Activated CD4-positive, CD25-positive, alpha-beta regulatory T cell treated with anti-CD3 and anti-CD28 coated beads, Interleukin-2, amount 50 U/mL, for 16 hours (primary cell): Measurements from ENCODE around the gene MTRF1.
A peak's percentile ranks its signal among the peaks of the same experiment; 100 is the strongest.

Source experiments
- DNase-seq: peaks from one replicate; pipeline ENCODE4 v3.0.0-alpha.2; 2020; ENCODE audit warnings: low read depth, low spot score

MTRF1 gene

DNA sequence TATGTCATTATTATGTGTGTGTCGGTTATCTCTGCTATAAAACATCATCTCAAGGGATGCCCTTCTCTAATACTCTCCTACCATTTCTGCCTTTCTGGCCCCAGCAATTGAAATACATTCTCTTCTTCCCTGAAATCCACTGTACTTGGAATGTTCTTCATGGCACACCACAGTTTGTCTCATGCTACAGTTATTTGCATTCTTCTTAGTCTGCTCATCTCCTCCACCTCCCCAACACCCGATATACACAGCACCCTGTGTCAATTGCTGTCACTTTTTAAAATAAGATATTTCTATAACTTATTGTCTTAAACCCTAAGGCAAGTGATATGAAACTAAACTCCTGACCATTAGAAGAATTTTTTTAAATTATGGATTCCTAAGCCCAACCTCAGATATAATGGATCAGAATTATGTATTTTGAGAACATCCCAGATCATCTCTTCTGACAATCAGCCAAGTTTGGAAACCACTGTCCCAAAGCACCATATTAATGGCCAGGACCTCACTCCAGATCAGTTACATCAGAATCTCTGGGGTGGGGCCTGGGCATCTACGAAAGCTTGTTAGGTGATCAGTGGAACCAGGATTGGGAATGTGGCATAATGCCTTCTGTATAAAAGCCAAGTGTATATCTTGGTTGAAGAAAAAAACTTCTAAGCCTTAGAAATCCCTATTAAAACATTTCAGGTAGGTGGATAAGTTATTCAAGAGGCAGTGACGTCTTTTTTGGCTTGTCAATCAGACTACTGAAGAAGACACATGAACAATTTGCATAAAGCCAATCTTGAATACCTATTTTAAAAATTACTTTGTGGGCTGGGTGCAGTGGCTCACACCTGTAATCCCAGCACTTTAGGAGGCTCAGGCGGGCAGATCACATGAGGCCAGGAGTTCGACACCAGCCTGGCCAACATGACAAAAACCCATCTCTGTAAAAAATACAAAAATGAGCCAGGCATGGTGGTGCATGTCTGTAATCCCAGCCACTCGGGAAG is 39.0 kb downstream of the MTRF1 start:
- DNase-seq, result no peak

GRCh38 chr13:41222259-41222852 is 41.0 kb downstream of the MTRF1 start:
- peak; percentile 32 for DNase-seq

DNA sequence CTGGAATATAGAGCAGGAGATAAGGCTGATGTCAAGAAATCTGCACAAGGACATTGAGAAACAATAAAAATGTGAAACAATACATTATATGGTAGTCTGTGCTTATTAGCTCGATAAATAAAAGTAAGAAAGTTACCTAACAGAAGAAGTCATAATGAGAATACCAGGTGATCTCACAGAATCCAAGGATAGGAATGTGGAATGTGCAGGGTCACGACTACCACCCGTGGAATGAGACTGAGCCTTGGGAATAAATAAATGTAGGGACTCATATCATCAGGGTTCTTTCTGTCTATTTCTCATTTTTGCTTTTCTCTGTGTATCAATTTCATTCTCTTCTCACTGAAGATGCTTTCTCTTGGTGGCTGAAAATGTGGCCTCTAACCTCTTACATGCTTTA is 43.0 kb downstream of the MTRF1 start:
- no peak for DNase-seq

GRCh38 chr13:41216160-41216559 is 47.2 kb downstream of the MTRF1 start:
- DNase-seq, result no peak

- no peak for DNase-seq
Observed at GRCh38 chr13:41213919-41214318, 49.5 kb downstream of the MTRF1 start.

DNA sequence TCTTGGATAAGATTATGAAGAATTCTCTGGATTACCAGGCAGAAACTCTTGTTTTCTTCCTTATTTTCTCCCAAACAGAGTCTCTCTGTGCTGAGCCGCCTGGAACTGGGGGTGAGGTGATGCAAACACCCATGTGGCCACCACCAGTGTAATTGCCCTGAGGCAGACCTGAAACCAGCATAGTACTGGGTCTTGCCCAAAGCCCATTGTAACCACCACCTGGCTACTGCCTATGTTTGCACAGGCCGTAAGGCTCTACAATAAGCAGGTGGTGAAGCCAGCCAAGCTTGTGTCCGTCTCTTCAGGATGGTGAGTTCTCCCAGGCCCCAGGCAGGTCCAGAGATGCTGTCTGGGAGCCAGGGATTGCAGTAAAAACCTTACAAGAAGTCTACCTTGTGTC is 50.1 kb downstream of the MTRF1 start:
- DNase-seq, result no peak

DNA sequence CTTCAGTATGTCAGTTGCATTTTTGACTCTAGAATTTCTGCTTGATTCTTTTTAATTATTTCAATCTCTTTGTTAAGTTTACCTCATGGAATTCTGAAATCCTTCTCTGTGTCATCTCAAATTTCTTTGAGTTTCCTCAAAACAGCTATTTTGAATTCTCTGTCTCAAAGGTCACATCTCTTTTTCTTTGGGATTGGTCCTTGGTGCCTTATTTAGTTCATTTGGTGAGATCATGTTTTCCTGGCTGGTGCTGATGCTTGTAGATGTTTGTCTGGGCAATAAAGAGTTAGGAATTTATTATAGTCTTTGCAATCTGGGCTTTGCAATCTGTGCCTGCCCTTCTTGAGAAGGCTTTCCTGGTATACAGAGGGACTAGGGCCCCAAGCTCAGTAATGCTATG is 50.5 kb downstream of the MTRF1 start:
- DNase-seq, result no peak

GRCh38 chr13:41211062-41211461 is 52.3 kb downstream of the MTRF1 start:
- DNase-seq, result no peak

DNA sequence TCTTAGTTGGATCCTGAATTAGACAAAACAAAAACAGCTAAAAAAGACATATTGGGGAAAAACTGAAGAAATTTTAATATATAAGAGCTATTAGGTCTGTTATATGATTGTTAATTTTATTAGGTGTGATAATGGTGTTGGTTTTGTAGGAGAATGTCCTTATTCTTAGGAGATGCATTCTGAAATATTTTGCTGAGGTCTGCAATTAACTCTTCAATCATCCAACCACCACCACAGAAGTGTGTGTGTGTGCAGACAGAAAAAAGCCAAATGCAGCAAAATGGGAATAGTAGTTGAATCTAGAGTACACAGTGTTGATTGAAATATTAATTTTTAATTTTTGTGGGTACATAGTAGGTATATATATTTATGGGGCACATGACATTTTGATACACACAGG is 56.9 kb downstream of the MTRF1 start:
- DNase-seq, result no peak

- no peak for DNase-seq
Observed at GRCh38 chr13:41203810-41204209, 59.6 kb downstream of the MTRF1 start.

DNA sequence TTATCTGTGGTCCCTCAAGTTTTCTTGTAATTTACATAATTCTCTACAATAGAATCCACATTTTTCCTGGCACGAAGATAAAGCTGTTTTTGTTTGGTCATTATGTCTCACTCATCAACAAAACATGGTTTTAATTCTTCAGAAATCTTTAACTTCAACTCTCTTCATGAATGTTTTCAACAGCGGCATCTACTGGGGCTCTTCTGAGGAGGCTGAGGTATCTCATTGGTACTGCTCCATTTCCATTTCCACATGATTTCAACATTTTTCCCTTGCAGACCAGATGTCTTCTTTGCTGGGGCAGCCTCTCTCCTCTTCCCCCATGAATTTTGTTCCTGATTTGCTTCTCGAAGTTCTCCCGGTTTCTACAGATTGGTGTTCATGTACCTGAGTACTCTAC is 63.2 kb downstream of the MTRF1 start:
- no peak for DNase-seq

DNA sequence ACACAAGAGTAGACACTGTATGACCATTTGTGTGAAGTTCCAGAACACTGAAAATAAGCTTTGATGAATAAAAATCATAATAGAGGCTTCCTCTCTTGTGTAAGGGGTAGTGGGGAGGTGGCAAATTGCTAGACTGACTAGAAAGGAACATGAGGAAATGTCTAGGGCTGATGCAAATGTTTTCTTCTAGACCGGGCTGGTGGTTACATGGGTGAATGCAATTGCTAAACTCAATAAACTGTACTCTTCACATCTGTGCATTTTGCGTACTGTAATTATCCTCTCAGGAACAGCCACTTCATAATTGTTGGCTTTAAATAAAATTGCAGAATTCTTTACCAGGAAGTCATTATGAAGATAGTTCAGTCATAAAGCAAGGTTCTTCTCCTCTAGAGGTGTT is 63.9 kb downstream of the MTRF1 start:
- no peak for DNase-seq

- DNase-seq, result no peak
Observed at GRCh38 chr13:41199079-41199478, 64.3 kb downstream of the MTRF1 start.

DNA sequence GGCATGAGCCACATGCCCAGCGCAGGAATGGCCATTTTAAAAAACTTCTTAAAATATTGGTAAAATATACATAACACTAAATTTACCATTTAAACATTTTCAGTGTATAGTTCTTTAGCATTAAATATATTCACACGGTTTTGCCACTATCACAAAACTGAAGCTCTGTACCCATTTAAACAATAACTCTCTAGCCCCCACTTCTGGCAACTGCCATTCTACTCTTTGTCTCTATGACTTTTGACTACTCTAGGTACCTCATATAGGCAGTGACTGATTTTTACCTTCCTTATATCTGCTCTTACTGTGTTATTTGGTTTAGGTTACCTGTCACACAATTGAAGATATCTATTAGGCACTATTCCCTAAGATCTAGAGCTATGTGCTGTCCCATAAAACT is 66.8 kb downstream of the MTRF1 start:
- DNase-seq, result no peak

DNA sequence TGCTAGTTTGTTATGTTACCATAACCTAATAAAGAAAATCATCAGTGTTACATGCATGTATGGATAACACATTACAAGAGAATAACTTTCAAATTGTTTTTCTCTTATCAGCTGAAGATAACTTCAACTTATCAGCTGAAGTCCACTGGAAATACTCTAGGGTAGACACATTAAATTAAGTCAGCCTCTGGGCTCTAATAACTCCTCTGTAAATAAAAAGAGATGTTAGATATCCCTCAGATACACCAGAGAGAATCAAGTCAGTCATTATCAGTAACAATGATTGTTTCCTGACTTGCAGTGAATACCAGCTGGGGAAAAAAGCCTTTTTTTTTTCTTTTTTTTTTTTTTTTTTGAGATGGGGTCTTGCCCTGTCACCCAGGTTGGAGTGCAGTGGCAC is 67.4 kb downstream of the MTRF1 start:
- DNase-seq, result no peak

DNA sequence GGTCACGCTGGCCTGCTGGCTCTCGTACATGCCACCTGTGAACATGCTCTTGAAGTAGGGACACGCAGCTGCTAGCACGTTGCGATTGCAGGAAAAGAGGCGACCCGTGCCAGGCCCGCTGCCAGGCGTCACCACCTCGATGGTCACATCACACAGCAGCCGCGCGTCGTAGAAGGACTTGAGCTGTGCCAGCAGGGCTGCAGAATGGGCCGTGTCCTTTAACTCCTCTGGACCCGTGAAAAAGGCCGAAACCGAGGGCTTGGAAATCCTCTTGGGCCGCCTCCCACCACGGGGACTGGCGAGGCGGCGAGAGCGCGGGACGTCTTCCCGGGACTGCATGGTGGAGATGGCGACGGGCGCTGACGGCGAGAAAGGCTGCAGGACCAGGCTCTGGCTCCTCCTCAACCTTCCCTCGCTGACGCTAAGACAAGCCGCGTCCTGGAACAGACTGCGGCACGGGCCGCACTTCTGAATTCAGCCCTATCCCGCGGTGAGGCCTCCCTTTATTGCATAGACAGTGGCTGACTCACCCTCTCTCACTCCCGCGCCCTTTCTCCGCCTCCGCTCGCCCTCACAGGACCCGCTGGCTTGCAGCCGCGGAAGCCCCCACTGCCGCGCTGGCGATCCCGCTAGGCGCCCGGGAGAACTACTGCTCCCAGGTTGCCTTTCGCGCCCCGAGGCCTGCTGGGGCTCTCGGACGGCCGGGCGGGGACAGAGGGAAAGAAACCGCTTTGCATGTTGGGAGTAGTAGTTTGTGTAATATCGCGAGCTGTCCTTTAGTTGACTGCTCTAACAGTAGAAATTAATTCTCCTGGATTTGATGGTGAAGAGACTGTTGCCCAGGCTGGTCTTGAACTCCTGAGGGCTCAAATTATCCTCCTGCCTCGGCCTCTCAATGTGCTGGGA is 69.2 kb downstream of the MTRF1 start, which contains the start of gene KBTBD7:
Gene KBTBD7, minus strand, starts transcription at position 651 of the 906 bp plus-strand sequence. Its CDS starts 312 bp downstream, at position 339.
- peak; percentile 86 for DNase-seq

GRCh38 chr13:41193469-41193868 is 69.9 kb downstream of the MTRF1 start:
- no peak for DNase-seq

GRCh38 chr13:41188584-41188983 is 74.8 kb downstream of the MTRF1 start:
- no peak for DNase-seq

GRCh38 chr13:41186481-41186880 is 76.9 kb downstream of the MTRF1 start:
- DNase-seq, result no peak

- no peak for DNase-seq
Observed at GRCh38 chr13:41182231-41182630, 81.1 kb downstream of the MTRF1 start.

DNA sequence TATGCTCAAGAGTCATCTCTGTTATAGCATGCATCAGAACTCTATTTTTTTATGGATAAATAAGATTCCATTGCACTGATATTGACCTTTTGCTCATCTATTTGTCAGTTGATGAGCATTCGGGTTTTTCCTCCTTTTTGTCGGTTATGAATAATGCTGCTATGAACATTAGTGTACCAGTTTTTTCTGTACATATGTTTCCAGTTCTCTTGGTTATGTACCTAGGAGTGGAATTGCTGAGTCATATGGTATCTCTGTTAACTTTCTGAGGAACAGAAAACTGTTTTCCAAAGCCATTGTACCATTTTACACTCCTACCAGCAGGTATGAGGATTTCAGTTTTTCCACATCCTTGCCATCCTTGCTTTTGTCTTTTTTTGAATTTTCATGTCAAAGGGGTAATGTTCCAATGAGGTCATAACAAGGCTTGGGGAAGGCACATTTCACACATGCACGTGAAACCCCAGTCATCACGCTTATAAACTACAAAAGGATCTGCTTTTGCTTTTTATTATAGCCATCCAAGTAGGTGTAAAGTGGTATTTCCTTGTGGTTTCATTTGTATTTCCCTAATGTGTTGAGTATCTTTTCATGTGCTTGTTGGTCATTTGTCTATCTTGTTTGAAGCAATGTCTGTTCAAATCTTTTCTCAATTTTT is 83.7 kb downstream of the MTRF1 start:
- DNase-seq, result no peak
